Vagina (tissue), 2 donors: ENCODE data around the gene PNMA8A.

Experiments used
- CTCF ChIP-seq, 3 experiments: fragments of 450-650 bp in 2 of 3; fragments of 200-600 bp in 1 of 3; sonication (generic) in 1 of 3; IDR thresholded peaks; one replicate each; pipeline ENCODE4 v1.5.1; 2017 to 2019; ENCODE audit warnings: antibody characterized with exemption in 3 of 3, mild to moderate bottlenecking in 2 of 3, moderate library complexity in 2 of 3
- POLR2A ChIP-seq, 2 donors: fragments of 450-650 bp; IDR thresholded peaks; one replicate each; pipeline ENCODE4 v1.6.1; 2017; ENCODE audit warnings: antibody characterized with exemption in 2 of 2, mild to moderate bottlenecking in 2 of 2, moderate library complexity in 2 of 2

GRCh38 chr19:46491975-46492682, 20.8 kb upstream of the PNMA8A start:
- TF ChIP-seq POLR2A (IDR thresholded peaks at IDR 0.05) (no peak), CTCF (IDR thresholded peaks at IDR 0.05) (no peak)
